AG10803 (cell line): ENCODE results near the gene ZFYVE28.

Source experiments
- DNase-seq: peaks from one replicate; pipeline ENCODE4 v3.0.0; 2010; ENCODE audit warnings: low read depth
- H3K4me3 ChIP-seq: 2 replicates; pipeline ENCODE4 v1.5.1; 2011; ENCODE audit warnings: mild to moderate bottlenecking, low read length, control low read depth
- CTCF ChIP-seq: conservative IDR thresholded peaks from 2 replicates; pipeline ENCODE4 v1.5.1; 2011; ENCODE audit warnings: mild to moderate bottlenecking, low read length, control low read depth, inconsistent platforms

The ZFYVE28 gene

GRCh38 chr4:2340272-2341061, 78.0 kb downstream of the ZFYVE28 start:
- DNase-seq = no peak
- no peak overlapping the region for H3K4me3 ChIP-seq
- no peak for TF ChIP-seq CTCF

- no peak for TF ChIP-seq CTCF
- no peak for DNase-seq
Observed at GRCh38 chr4:2339458-2340271, 78.8 kb downstream of the ZFYVE28 start.

GRCh38 chr4:2338754-2339457, 79.5 kb downstream of the ZFYVE28 start:
- DNase-seq = no peak
- TF ChIP-seq CTCF = no peak
- H3K4me3 ChIP-seq = no peak overlapping the region

More at GRCh38 chr4:2339458-2340271, 78.8 kb downstream of the ZFYVE28 start:
- no peak overlapping the region for H3K4me3 ChIP-seq

GRCh38 chr4:2337896-2338295, 80.5 kb downstream of the ZFYVE28 start:
- no peak overlapping the region for H3K4me3 ChIP-seq
- no peak for DNase-seq
- no peak for TF ChIP-seq CTCF

- TF ChIP-seq CTCF = no peak
- DNase-seq = no peak
- no peak overlapping the region for H3K4me3 ChIP-seq
Observed at GRCh38 chr4:2337131-2337723, 81.2 kb downstream of the ZFYVE28 start.

GRCh38 chr4:2336659-2337058, 81.8 kb downstream of the ZFYVE28 start:
- DNase-seq = no peak
- no peak for TF ChIP-seq CTCF
- no peak overlapping the region for H3K4me3 ChIP-seq
